LNCAP (cell line): ENCODE results near the gene SDHAF3.

Source experiments
- CTCF ChIP-seq: fragments of 450-650 bp; IDR thresholded peaks from 2 replicates; pipeline ENCODE4 v1.5.1; 2017; ENCODE audit warnings: mild to moderate bottlenecking

Gene SDHAF3

GRCh38 chr7:97218767-97219166 lies 101.3 kb downstream of the SDHAF3 start:
- TF ChIP-seq CTCF, result no peak

GRCh38 chr7:97219237-97219636 lies 101.7 kb downstream of the SDHAF3 start:
- TF ChIP-seq CTCF, result no peak

- no peak for TF ChIP-seq CTCF
These were observed 106.8 kb downstream of the SDHAF3 start for GRCh38 chr7:97224316-97224715.

- no peak for TF ChIP-seq CTCF
These were observed 109.0 kb downstream of the SDHAF3 start for GRCh38 chr7:97226541-97226940.
